Right lung (tissue), 5 donors: ENCODE data around the gene DDX31. TPM values are rescaled to one million over a fixed set of nuclear protein-coding genes. Genes with fewer than 3 reads are reported as not detected.

Source experiments
- DNase-seq, 2 donors: peaks; one replicate each; pipeline ENCODE4 v3.0.0-alpha.2; 2013
- polyA plus RNA-seq, 5 donors: library from polyadenylated mRNA; unstranded; fragments of 120-200 nt; gene quantifications; one replicate each; pipeline versions ENCODE4 v1.2.1 to v1.2.3, GENCODE V29; 2013; ENCODE audit warnings: inconsistent platforms in 1 of 5, low replicate concordance in 1 of 5; ENCODE audit not compliant: insufficient read length in 5 of 5, insufficient read depth in 1 of 5

Gene DDX31
- polyA plus RNA-seq, 5 donors = 12.3 to 17.4 (median 15.0) TPM

- DNase-seq = no peak
These were observed 32.0 kb downstream of the DDX31 start for GRCh38 chr9:132637801-132638200.

DNA sequence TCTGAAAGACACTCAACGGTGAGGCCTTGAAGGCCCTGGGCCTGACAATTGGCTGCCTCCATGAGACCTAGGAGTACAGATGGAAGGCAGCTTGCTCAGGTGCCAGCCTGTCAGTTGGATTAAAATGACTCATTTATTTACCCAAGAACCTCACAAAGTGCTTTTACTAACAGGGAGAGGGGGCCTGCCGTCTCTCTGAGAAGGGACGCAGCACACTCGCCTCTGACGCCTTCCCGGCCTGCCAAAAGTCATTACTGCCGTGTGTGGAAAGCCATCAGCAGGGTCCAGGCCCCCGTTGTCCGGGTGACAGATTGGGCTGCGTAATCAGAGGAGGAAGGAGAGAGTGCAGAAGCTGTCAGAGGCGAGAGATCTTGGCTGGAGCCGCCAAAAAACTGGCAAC, 32.4 kb downstream of the DDX31 start:
- no peak for DNase-seq

- DNase-seq = no peak
These were observed 35.5 kb downstream of the DDX31 start for GRCh38 chr9:132634327-132634726.

GRCh38 chr9:132632413-132633129, 37.2 kb downstream of the DDX31 start:
- DNase-seq = no peak

DNA sequence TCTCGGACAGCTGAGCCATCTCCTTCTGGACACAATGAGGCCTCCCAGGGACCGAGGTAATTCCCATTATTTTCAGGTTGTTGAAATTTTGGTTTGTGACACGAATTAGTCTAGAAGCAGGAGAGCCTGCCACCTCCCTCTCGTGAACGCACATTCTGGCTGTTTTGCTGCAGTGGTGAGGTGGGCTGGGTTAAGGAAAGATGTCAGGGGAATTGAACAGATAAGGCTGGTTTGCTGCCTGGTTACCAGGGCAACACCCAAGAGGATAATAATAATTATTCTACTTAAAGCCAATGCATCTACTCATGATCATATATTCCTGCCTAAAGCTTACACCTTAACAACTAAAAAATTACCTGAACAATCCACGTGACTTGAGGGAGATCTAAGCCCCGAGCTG, 38.1 kb downstream of the DDX31 start:
- no peak for DNase-seq

- DNase-seq = no peak
These were observed 38.5 kb downstream of the DDX31 start for GRCh38 chr9:132631280-132631679.

GRCh38 chr9:132630811-132631210, 39.0 kb downstream of the DDX31 start:
- DNase-seq = no peak

DNA sequence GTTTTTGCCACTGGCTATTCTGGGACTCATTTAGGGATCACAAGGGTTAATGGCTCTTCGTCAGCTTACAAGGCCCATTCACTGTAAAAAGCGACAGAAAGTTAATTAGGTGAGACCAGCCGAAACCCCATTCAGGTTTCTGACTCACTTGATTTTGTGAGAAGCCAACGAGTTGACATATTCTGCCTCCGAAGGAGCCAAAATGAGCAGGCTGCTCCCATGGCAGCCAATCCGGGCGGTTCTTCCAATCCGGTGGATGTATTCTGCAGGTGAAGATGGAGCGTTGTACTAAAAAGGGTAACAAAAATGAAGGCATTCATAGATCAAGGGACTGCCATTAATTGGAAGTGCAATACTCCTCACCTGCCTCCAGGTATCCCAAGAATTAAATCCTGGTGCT, 39.7 kb downstream of the DDX31 start:
- DNase-seq = no peak

DNA sequence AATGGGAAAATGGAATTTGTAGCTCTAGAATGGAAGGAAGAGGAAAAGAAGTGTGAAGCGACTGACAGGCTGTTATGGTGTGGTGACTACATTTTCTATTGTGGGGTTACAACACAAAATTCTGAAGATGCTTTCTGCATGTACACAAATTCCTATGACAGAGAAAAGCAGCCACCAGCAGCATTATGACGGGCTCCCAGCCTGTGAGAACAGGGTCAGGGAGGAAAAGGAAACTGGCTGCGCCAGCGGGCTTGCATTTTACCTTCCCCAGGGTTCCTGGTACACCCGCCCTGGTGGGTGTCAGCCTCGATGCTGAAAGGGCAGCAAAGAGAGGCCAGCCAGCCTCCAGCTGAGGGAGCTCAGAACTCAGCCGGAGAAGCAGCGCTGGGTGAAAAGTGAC, 41.0 kb downstream of the DDX31 start:
- DNase-seq = no peak

DNA sequence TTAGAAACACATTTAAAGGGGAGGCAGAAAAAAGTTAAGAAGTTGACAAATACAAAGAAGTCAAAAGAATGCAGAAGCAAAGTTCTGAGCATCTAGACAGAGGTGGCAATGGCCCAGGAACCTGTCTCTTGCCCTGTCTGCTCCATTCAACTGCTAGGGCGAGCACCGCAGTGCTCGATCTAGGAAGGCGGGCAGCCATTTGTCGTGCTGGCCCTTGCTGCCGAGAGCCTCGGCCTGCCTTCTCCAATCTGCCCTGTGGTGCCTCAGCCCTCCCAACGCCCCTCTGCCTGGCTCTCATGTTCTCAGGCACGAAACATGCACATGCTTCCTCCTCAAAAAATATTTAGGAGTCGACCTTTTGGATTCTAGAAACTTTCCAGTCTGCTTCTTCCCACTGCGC, 42.2 kb downstream of the DDX31 start:
- no peak for DNase-seq

DNA sequence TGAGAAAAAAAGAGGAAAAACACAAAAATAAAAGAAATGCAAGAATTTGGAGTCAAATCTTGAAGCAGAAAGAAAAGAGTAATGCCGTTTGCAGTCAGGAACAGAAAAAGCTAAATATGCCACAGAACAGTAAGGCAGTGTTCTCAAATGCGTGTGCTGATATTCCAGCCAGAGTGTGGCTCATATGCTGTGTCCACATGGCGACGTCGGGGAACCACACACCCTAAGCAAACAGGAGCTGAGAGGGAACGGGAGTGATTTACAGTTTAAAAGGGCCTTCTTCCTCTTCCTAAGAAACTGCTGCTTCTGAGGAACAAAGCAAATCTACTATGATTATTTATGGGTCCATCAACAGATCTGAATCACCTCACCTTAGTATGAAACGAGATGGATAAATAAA, 42.7 kb downstream of the DDX31 start:
- DNase-seq = no peak

GRCh38 chr9:132626285-132626684, 43.5 kb downstream of the DDX31 start:
- DNase-seq = no peak

GRCh38 chr9:132622159-132622558, 47.6 kb downstream of the DDX31 start:
- peak in 1 of 2 donors; percentile 24 for DNase-seq

DNA sequence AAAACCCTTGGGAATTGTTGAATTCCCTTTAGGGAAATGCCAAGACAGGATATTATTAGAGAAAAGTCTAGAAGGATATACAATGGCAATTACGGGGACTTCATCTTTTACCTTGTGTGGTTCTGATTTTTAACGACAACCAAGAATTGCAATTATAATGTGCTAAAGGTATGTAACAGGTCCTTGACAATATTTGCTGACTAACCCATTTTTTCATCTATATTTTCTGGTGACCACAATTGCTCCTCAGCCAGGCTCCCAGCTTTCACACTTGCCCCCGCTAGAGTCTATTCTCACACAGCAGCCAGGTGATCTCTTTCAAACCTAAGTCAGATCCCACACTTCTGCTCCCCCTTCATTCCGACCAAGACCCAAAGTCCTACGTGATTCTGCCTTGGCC, 53.1 kb downstream of the DDX31 start:
- no peak for DNase-seq

DNA sequence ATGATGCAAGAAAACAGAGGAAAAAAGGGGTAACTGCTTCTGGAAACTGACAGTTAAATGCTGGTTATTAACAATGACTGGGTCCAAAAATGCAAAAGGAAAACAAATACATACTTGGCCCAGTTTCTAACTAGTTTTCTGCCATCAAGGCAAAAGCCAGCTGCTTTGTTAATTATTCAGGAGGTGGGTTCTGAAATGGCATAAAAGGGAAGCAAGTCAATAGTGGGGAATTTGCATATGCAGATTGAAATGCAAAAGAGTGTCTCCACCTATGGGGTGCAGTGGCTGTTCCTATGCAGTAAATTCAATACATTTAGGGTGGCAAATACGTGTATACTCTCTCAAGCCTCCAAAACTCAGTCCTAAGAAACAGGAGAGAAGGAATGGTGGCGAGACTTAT, 54.0 kb downstream of the DDX31 start:
- peak in 1 of 2 donors; percentile 18 for DNase-seq

DNA sequence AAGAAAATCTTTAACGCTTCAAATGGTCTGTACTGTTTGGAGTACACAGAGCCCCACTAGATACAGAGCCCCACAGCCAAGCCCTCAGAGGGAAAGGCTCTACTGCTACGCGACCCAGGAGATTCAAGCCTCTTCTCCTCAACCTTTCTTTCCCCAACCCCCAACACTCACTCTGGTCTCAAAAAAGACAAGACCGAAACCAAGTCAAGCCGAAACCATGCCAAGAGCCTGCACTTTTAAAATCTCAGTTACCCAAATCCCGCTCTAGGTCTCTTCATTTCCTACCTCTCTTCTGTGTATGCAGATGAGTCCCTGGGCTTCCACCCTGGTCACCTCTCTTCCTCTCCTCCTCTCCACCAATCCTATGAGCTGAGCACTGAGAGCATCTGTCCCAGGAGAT, 55.5 kb downstream of the DDX31 start:
- no peak for DNase-seq

DNA sequence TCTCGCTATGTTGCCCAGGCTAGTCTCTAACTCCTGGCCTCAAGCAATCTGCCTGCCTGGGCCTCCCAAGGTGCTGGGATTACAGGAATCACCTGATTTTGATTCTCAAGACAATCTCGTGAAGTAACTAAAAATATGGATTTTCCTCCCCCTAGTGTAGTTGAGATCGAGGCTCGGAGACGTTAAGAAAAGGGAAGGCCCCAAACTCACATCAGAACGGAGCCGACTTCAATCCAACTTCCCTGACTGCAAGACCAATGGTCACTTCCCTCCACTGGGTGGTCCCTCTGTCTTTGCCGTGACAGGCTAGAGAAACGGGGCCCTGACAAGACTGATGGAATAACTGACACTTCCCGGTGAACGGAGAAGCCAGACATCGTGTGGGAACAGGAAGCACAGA, 59.1 kb downstream of the DDX31 start:
- DNase-seq = no peak

GRCh38 chr9:132609829-132610228, 60.0 kb downstream of the DDX31 start:
- no peak for DNase-seq

DNA sequence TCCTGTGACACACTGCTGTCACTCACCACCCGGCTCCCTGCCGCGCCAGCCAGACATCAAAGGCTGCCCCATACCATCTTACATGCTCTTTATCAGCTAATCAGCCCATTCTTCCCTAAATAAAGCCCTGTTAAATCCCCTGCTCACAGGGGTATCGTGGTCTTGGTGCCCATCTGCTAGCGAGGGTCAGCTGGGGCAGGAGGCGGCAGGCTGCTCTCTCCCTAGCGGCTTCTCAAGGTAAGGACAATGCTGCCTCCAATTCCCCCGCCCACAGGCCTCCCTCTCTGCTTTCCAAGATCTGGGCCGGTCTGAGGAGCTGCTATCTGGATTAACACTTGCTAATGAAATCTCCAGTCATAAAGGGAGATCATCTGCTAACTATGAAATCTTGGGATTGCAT, 60.6 kb downstream of the DDX31 start:
- no peak for DNase-seq

DNA sequence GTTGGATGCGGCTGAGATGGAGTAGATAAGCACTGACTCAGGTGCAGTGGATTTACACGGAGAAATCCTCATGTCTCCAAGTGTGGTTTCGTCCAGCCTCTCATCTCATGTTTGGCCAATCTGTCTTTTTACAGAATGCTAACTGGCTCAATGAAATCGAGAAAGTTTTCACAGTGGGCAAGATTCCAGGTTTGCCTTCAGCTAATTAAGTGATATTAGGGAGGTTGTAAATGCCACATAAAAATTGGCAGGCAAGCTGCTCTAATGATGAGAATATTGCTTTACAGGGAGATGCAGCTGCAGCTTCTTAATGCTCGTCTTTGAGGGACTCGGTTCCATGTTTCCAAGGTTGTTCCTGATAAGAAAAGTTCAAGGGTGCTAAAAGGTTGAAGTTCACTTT, 63.7 kb downstream of the DDX31 start:
- peak in 1 of 2 donors; percentile 38 for DNase-seq

GRCh38 chr9:132605387-132605786, 64.4 kb downstream of the DDX31 start:
- no peak for DNase-seq

DNA sequence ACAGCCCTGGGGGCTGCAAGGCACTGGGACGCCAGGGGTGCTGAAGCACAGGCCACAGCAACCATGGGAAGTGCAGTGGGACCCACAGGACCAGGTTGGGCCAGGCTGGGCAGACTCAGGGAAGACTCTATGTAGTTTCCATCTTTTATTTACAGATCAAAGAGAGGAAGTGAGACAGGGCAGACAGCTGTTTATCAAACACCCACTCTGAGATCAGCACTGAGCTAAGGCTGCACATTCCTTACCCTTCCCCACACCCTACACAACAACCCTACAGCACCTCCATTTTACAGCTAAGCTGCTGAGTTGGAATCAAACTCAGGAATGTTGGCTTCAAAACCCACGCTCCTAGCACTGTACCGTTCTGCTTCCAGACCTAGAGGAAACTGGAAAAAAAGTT, 67.6 kb downstream of the DDX31 start:
- DNase-seq = no peak

DNA sequence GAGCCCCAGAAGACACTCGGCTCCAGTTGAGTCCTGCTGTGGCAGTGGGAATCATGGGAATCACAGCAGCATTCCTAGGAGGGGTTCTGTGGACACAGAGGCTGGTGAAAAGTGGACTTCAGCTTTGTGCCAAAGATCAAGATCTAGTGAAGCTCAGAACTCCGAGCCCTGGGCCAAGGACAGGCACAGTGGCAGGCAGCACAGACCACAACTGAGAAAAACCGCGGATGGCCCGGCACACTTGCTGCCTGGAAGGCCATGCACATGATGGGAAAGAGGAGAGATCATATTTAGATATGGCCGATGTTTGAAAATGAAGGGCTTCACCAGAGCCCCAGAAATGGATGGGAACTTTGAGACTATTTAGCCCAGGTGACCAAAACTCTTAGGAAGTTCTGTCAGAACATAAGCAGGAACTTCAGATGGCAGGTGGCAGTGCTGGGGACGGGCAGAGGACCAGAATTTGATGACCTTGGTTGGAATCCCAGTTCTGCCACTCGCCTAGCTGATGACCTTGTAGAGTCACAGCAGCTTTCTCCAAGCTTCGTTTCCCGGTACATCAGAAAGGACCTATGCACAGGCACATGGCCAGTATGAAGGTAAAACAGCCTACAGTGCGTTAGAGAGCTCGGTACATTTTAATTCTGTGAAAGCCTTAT, 69.3 kb downstream of the DDX31 start:
- DNase-seq = no peak
